NCI-H774 (cell line): ENCODE data around the gene HCFC1R1.

Experiments
- DNase-seq: peaks from one replicate; lab custom pipeline; 2025; lab: John Stamatoyannopoulos, UW

The HCFC1R1 gene

GRCh38 chr16:3035972-3036725, 12.4 kb upstream of the HCFC1R1 start:
- no peak for DNase-seq

GRCh38 chr16:3035289-3035971, 11.7 kb upstream of the HCFC1R1 start:
- no peak for DNase-seq

GRCh38 chr16:3032624-3033023, 8.9 kb upstream of the HCFC1R1 start:
- no peak for DNase-seq

- no peak for DNase-seq
These were observed 6.8 kb upstream of the HCFC1R1 start for GRCh38 chr16:3030222-3031212.

GRCh38 chr16:3029491-3030221, 5.9 kb upstream of the HCFC1R1 start:
- DNase-seq, result no peak

GRCh38 chr16:3028716-3029319, 5.1 kb upstream of the HCFC1R1 start:
- DNase-seq, result no peak

GRCh38 chr16:3027983-3028715, 4.4 kb upstream of the HCFC1R1 start:
- peak; percentile 71 for DNase-seq

- no peak for DNase-seq
These were observed 3.7 kb upstream of the HCFC1R1 start for GRCh38 chr16:3027489-3027795.

GRCh38 chr16:3026609-3027488, 3.1 kb upstream of the HCFC1R1 start:
- no peak for DNase-seq

- DNase-seq, result no peak
These were observed 2.2 kb upstream of the HCFC1R1 start for GRCh38 chr16:3026003-3026378.

GRCh38 chr16:3025032-3026002, 1.6 kb upstream of the HCFC1R1 start:
- DNase-seq, result no peak

- DNase-seq, result no peak
These were observed 400 bp downstream of the HCFC1R1 start for GRCh38 chr16:3023415-3023668.

GRCh38 chr16:3022684-3023414, 893 bp downstream of the HCFC1R1 start:
- DNase-seq, result no peak

- DNase-seq, result no peak
These were observed 1.5 kb downstream of the HCFC1R1 start for GRCh38 chr16:3022208-3022683.

- DNase-seq, result no peak
These were observed 2.1 kb downstream of the HCFC1R1 start for GRCh38 chr16:3021449-3022207.

- DNase-seq, result no peak
These were observed 2.9 kb downstream of the HCFC1R1 start for GRCh38 chr16:3020604-3021448.
